ENCODE data around the gene PODXL2. TPM values are rescaled to one million over a fixed set of nuclear protein-coding genes. Genes with fewer than 3 reads are reported as not detected.

The PODXL2 gene
- total RNA-seq, 2 experiments from 2014 or later: 0.98 to 1.1 TPM

- DNase-seq: no peak
- no peaks in the 10 kb centered on the region for H3K27me3 Mint-ChIP-seq (ENCODE audit: low read depth)
- no peaks in the 10 kb centered on the region for H3K36me3 Mint-ChIP-seq (ENCODE audit: low read depth)
- H3K9me3 Mint-ChIP-seq: no peaks in the 10 kb centered on the region
- intact Hi-C loops (cut with micrococcal nuclease): no loop called here
- no peak overlapping the region for H3K27ac Mint-ChIP-seq
- CTCF ChIA-PET: interaction anchor here (0.6 to 1.0 kb wide), 2 partner anchors 9 to 80 kb away, joined by 3 read pairs; no protein-coding TSS in a partner anchor
- H3K4me1 Mint-ChIP-seq (ENCODE audit: low read depth): peaks cover 3% of the 10 kb centered on the region
- H3K4me3 Mint-ChIP-seq: no peak overlapping the region
These were observed 37.7 kb downstream of the PODXL2 start for GRCh38 chr3:127666676-127667075.

GRCh38 chr3:127667119-127667681 is 38.2 kb downstream of the PODXL2 start:
- no peaks in the 10 kb centered on the region for H3K27me3 Mint-ChIP-seq (ENCODE audit: low read depth)
- no peak overlapping the region for H3K27ac Mint-ChIP-seq
- H3K4me3 Mint-ChIP-seq: no peak overlapping the region
- H3K4me1 Mint-ChIP-seq (ENCODE audit: low read depth): peaks cover 3% of the 10 kb centered on the region
- no peaks in the 10 kb centered on the region for H3K9me3 Mint-ChIP-seq
- DNase-seq: no peak
- H3K36me3 Mint-ChIP-seq (ENCODE audit: low read depth): no peaks in the 10 kb centered on the region
- intact Hi-C loops (cut with micrococcal nuclease): no loop called here
- CTCF ChIA-PET: interaction anchor here (1.0 kb wide), 1 partner anchor 10 kb away, joined by 3 read pairs; no protein-coding TSS in a partner anchor

GRCh38 chr3:127668906-127669305 is 39.9 kb downstream of the PODXL2 start:
- Mint-ChIP-seq H3K27ac (no peak overlapping the region), H3K4me1 (ENCODE audit: low read depth) (peaks cover 9% of the 10 kb centered on the region), H3K4me3 (no peak overlapping the region), H3K9me3 (no peaks in the 10 kb centered on the region), H3K36me3 (ENCODE audit: low read depth) (no peaks in the 10 kb centered on the region), H3K27me3 (ENCODE audit: low read depth) (no peaks in the 10 kb centered on the region)
- intact Hi-C loops (cut with micrococcal nuclease): no loop called here
- DNase-seq: no peak
- CTCF ChIA-PET: no interaction called here

- intact Hi-C loops (cut with micrococcal nuclease): loop anchor here (5.0 to 10.0 kb wide), 2 partner anchors 453 to 1445 kb away; partner anchors contain the start of gene RUVBL1
- Mint-ChIP-seq H3K4me1 (ENCODE audit: low read depth) (peaks cover 16% of the 10 kb centered on the region), H3K36me3 (ENCODE audit: low read depth) (no peaks in the 10 kb centered on the region), H3K4me3 (no peak overlapping the region), H3K9me3 (no peaks in the 10 kb centered on the region), H3K27ac (no peak overlapping the region), H3K27me3 (ENCODE audit: low read depth) (no peaks in the 10 kb centered on the region)
- CTCF ChIA-PET: interaction anchor here (0.6 kb wide), 1 partner anchor 97 kb away, joined by 3 read pairs; no protein-coding TSS in a partner anchor
- DNase-seq: no peak
These were observed 40.7 kb downstream of the PODXL2 start for GRCh38 chr3:127669541-127670228.

GRCh38 chr3:127670229-127670559 is 41.2 kb downstream of the PODXL2 start:
- Mint-ChIP-seq H3K4me1 (ENCODE audit: low read depth) (peaks cover 20% of the 10 kb centered on the region), H3K27ac (no peak overlapping the region), H3K27me3 (ENCODE audit: low read depth) (no peaks in the 10 kb centered on the region), H3K9me3 (no peaks in the 10 kb centered on the region), H3K4me3 (no peak overlapping the region), H3K36me3 (ENCODE audit: low read depth) (no peaks in the 10 kb centered on the region)
- CTCF ChIA-PET: interaction anchor here (0.6 kb wide), 1 partner anchor 97 kb away, joined by 3 read pairs; no protein-coding TSS in a partner anchor
- intact Hi-C loops (cut with micrococcal nuclease): loop anchor here (5.0 to 10.0 kb wide), 2 partner anchors 452 to 1445 kb away; partner anchors contain the start of gene RUVBL1
- DNase-seq: no peak

- no peaks in the 10 kb centered on the region for H3K36me3 Mint-ChIP-seq (ENCODE audit: low read depth)
- H3K9me3 Mint-ChIP-seq: no peaks in the 10 kb centered on the region
- intact Hi-C loops (cut with micrococcal nuclease): loop anchor here (5.0 to 10.0 kb wide), 2 partner anchors 451 to 1444 kb away; partner anchors contain the start of gene RUVBL1
- no peak for DNase-seq
- H3K4me3 Mint-ChIP-seq: peak overlapping the region; percentile 86
- no peak overlapping the region for H3K27ac Mint-ChIP-seq
- no peaks in the 10 kb centered on the region for H3K27me3 Mint-ChIP-seq (ENCODE audit: low read depth)
- CTCF ChIA-PET: interaction anchor here (1.0 to 1.5 kb wide), 3 partner anchors 24 to 96 kb away, joined by 3 to 5 read pairs (median 3); no protein-coding TSS in a partner anchor
- H3K4me1 Mint-ChIP-seq (ENCODE audit: low read depth): peaks cover 20% of the 10 kb centered on the region
These were observed 42.0 kb downstream of the PODXL2 start for GRCh38 chr3:127670761-127671522.

- Mint-ChIP-seq H3K36me3 (ENCODE audit: low read depth) (no peaks in the 10 kb centered on the region), H3K27ac (peak overlapping the region; percentile 87), H3K4me3 (peak overlapping the region; percentile 86), H3K9me3 (no peaks in the 10 kb centered on the region), H3K4me1 (ENCODE audit: low read depth) (peaks cover 20% of the 10 kb centered on the region), H3K27me3 (ENCODE audit: low read depth) (no peaks in the 10 kb centered on the region)
- CTCF ChIA-PET: interaction anchor here (0.6 to 1.5 kb wide), 4 partner anchors 24 to 97 kb away, joined by 3 to 5 read pairs (median 4); no protein-coding TSS in a partner anchor
- DNase-seq: peak; percentile 38
- intact Hi-C loops (cut with micrococcal nuclease): loop anchor here (1.0 to 10.0 kb wide), 7 partner anchors 73 to 1443 kb away; partner anchors contain the start of genes MCM2, RUVBL1, SEC61A1 and TPRA1
These were observed 42.8 kb downstream of the PODXL2 start for GRCh38 chr3:127671523-127672428.

GRCh38 chr3:127672429-127673190 is 43.6 kb downstream of the PODXL2 start, which contains the start of gene ABTB1:
TSS of gene ABTB1 (plus strand) at chr3:127672952. CDS start at chr3:127673026, 74 bp downstream.
- H3K4me1 Mint-ChIP-seq (ENCODE audit: low read depth): peaks cover 20% of the 10 kb centered on the region
- H3K4me3 Mint-ChIP-seq: peak within 1 kb of the TSS; percentile 86
- H3K27ac Mint-ChIP-seq: peak within 1 kb of the TSS; percentile 87
- CTCF ChIA-PET: interaction anchor here (0.6 to 1.5 kb wide), 2 partner anchors 25 to 26 kb away, joined by 5 read pairs; no protein-coding TSS in a partner anchor
- H3K9me3 Mint-ChIP-seq: no peaks in the 10 kb centered on the region
- intact Hi-C loops (cut with micrococcal nuclease): loop anchor here (1.0 to 10.0 kb wide), 7 partner anchors 74 to 1442 kb away; partner anchors contain the start of genes MCM2, RUVBL1, SEC61A1 and TPRA1
- no peaks in the 10 kb centered on the region for H3K27me3 Mint-ChIP-seq (ENCODE audit: low read depth)
- H3K36me3 Mint-ChIP-seq (ENCODE audit: low read depth): no peaks in the 10 kb centered on the region
- peak; percentile 89 for DNase-seq

- DNase-seq: peak; percentile 57
- peaks cover 22% of the 10 kb centered on the region for H3K4me1 Mint-ChIP-seq (ENCODE audit: low read depth)
- peak overlapping the region; percentile 79 for H3K4me3 Mint-ChIP-seq
- no peaks in the 10 kb centered on the region for H3K9me3 Mint-ChIP-seq
- H3K27me3 Mint-ChIP-seq (ENCODE audit: low read depth): no peaks in the 10 kb centered on the region
- H3K27ac Mint-ChIP-seq: peak overlapping the region; percentile 66
- intact Hi-C loops (cut with micrococcal nuclease): loop anchor here (2.0 to 10.0 kb wide), 3 partner anchors 379 to 1441 kb away; partner anchors contain the start of genes RUVBL1 and SEC61A1
- H3K36me3 Mint-ChIP-seq (ENCODE audit: low read depth): no peaks in the 10 kb centered on the region
- CTCF ChIA-PET: no interaction called here
These were observed 44.5 kb downstream of the PODXL2 start for GRCh38 chr3:127673191-127674100.

- DNase-seq: no peak
- H3K4me1 Mint-ChIP-seq (ENCODE audit: low read depth): peaks cover 22% of the 10 kb centered on the region
- CTCF ChIA-PET: no interaction called here
- H3K27me3 Mint-ChIP-seq (ENCODE audit: low read depth): no peaks in the 10 kb centered on the region
- intact Hi-C loops (cut with micrococcal nuclease): loop anchor here (5.0 to 10.0 kb wide), 2 partner anchors 448 to 1441 kb away; partner anchors contain the start of gene RUVBL1
- H3K36me3 Mint-ChIP-seq (ENCODE audit: low read depth): no peaks in the 10 kb centered on the region
- no peaks in the 10 kb centered on the region for H3K9me3 Mint-ChIP-seq
- peak overlapping the region; percentile 66 for H3K27ac Mint-ChIP-seq
- H3K4me3 Mint-ChIP-seq: peak overlapping the region; percentile 79
These were observed 45.2 kb downstream of the PODXL2 start for GRCh38 chr3:127674101-127674721.
